ENCODE data around the gene TNFRSF21.
A peak's percentile ranks its signal among the peaks of the same experiment; 100 is the strongest.
"Not testable (repeated sequence)": the region's sequence is repeated elsewhere in the genome, so short reads cannot be mapped to it uniquely, and the experiment has no call there.

The TNFRSF21 gene

GRCh38 chr6:47278545-47278944 lies 31.2 kb downstream of the TNFRSF21 start:
- no peak for DNase-seq

GRCh38 chr6:47277702-47278101 lies 32.0 kb downstream of the TNFRSF21 start:
- no peak for DNase-seq

DNA sequence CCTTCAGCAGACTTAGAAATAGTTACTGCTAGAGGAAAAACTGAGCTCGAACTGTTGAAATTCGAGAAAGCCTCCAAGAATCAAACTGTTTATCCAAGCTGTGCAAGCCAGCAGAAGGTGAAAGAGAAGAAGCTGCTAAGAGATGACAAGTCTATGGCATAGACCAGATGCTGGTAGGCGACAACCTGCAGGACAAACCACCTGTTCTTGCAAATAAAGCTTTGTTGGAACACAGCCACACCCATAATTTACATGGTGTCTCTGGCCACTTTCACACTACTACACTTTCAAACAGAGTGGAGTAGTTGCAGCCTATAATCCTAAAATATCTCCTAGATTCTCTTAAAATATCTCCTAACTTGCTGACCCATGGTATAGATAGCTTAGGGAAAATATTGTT lies 33.3 kb downstream of the TNFRSF21 start:
- no peak for DNase-seq

DNA sequence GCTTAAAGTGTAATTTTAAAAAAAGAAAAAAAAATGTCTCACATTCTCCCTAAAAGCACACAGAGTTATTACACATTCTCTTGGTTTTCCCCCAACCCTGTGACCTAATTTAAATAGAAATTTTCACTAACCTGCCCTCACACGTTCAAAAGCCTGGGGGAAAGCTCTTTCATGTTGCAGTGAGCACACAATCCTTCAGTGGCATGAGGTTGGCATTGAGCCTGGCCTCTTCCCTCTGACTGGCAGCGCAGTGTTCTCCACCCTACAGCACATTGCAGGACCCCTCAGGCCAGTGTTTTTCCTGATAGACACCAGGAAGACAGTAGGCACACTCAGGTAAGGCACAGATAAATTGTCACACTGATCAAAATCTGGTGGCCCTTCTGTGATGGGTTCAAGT lies 34.1 kb downstream of the TNFRSF21 start:
- DNase-seq = no peak

DNA sequence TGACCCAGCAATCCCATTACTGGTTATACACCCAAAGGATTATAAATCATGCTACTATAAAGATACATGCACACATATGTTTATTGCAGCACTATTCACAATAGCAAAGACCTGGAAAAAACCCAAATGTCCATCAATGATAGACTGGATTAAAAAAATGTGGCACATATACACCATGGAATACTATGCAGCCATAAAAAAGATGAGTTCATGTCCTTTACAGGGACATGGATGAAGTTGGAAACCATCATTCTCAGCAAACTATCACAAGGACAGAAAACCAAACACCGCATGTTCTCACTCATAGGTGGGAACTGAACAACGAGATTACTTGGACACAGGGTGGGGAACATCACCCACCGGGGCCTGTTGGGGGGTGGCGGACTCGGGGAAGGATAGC lies 34.6 kb downstream of the TNFRSF21 start:
- not testable (repeated sequence) for DNase-seq

- no peak for DNase-seq
Measured at GRCh38 chr6:47268572-47269187, 41.0 kb downstream of the TNFRSF21 start.

DNA sequence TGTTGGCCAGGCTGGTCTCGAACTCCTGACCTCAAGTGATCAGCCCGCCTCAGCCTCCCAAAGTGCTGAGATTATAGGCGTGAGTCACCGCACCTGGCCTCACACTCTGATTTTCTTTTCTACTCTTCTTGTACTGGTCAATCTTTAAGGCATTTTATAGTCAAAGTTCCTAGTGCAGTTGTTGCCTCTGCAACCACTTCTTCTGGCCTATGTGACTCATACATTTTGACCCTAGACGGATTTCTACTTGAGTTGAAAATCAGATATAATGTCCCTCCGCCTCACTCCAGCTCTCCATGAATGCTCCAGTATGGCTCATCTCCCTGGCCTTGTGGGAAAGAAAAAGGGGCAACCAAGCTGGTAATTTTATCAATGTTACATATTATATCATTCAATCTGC lies 42.4 kb downstream of the TNFRSF21 start:
- no peak for DNase-seq

DNA sequence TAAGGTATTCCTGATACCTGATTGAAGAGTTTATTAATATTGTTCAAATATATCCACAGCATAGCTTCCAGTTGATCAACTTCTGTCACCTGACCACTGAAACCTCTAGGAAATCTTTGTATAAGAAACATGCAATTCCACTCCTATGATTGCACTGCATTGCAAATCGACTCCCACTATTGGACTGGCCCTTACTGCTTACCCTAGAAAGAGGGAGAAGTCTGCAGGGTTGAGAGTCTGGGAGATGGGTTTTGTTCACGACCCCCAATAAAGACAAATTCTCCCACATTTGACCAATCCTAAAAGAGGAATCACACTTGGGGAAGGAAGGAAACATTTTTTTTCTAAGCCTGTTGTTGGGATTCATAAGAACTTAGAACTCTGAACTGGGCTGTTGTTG lies 43.7 kb downstream of the TNFRSF21 start:
- DNase-seq = no peak

DNA sequence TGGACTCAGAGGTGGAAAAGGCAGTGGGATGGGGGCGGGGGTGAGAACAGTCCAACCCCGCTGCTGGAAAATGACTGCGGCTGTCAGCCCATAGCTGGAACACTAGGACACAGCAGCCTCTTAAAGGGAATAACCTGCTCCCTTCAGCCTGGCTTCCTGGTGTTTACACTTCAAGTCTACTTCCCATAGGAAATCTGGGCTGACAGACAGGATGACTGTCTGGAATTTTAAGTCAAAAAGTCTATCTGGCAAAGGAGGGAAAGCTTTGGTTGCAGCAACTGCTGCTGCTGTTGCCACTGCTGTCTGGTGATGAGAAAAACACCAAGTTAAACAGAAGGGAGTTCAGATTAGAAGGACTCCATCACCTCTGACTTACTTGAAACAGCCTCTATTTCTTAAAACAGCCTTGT lies 44.9 kb downstream of the TNFRSF21 start:
- DNase-seq = no peak

- DNase-seq = no peak
Measured at GRCh38 chr6:47263268-47263667, 46.4 kb downstream of the TNFRSF21 start.

GRCh38 chr6:47262231-47262630 lies 47.5 kb downstream of the TNFRSF21 start:
- no peak for DNase-seq

DNA sequence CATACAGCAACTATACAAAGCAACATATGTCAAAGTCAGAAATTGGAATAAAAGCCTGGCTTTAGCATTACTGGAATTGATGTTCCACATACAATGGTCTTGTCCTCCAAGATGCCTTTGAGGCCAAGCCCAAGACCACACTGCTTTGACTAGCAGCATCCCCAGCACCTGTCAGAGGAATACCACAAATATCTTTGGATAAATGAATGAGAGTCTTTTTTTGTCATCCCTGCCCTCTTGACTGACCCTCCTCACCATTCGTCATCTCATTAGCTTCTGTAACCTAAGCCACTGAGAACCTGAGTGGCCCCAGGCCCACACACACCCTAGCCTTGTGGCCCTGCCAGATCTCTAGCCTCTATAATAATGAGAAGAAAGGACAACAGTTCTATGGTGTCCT lies 48.5 kb downstream of the TNFRSF21 start:
- DNase-seq = no peak

DNA sequence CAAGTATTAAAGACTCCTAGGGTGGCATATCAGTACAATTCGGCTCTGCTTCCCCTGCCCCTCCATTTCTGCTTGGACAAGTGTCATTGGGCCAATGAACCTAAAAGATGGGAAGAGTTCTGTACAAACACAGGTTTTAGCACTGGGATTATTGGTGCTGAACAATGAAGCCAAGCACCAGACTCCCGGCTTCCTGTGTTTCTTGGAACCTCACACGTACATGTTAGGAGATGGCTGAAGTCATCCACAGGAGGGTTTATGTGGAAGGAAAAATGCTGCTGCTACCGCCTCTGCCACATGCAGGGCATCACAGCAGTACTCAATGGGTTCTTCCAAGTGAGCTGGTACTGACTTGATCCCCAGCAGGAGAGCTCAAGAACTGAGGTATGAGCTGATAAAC lies 49.7 kb downstream of the TNFRSF21 start:
- DNase-seq = no peak

DNA sequence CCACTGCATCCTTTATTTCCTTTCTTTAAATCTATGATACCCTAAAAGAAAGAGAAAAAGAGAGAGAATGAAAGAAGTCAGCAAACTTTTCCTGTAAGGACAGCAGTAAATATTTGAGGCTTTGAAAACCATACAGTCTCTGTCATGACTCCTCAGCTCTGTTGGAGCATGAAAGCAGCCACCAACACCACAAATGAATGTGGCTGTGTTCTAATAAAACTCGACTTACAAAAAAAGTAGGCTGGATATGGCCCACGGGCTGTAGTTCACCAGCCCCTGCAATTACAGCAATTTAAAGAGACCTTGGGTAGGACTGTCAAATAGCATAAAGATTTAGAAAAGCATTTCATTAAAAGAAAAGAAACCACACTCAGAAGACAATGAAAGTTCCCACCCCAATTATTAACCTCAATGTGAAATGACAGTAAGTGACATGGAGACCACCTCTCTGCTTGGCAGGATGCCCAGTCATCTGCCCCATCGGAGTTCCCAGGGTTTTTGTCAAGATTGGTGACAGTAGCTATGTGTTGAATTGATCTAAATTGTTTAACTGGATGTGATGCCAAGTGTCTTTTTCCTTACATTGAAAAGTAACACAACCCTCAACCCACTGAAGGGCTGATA lies 50.9 kb downstream of the TNFRSF21 start:
- no peak for DNase-seq

GRCh38 chr6:47256981-47257730 lies 52.5 kb downstream of the TNFRSF21 start:
- no peak for DNase-seq

- DNase-seq = no peak
Measured at GRCh38 chr6:47256361-47256760, 53.3 kb downstream of the TNFRSF21 start.

DNA sequence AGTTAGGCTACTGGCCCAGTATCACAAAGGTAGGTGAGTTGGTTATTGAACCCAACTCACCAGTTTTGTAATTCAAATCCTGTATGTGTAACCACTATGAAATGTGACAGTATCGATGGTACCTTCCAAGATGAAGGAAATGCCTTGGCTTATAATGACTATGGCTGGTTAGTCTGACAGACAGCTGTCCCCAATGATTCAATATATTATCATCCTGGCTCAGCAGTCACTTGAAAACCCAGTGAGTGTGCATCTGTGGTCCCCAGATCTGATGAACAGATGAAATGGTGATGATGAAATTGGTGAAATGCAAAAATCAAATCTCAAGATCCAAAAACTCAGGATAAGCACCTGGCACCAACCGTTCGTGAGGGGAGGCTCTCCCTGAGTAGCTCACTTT lies 54.8 kb downstream of the TNFRSF21 start:
- DNase-seq = no peak

- no peak for DNase-seq
Measured at GRCh38 chr6:47254051-47254450, 55.7 kb downstream of the TNFRSF21 start.

DNA sequence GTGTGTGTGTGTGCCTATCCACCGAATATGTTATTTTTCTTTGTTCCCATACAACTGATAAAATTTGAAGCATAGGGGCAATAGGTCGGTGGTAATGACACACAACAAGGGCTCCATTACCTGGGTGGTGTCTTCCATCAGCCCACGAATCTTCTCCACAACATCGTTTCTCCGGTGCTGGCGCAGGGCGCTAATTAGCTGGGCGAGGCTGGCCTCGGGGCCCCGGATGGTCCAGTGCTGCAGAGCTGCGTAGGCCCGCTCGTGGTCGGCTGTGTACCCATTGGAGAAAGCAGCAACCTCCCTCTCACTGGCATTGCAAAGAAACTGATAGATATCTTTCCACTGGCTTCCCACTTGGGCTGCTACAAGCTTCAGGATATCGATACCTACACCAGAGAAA lies 56.6 kb downstream of the TNFRSF21 start:
- no peak for DNase-seq

DNA sequence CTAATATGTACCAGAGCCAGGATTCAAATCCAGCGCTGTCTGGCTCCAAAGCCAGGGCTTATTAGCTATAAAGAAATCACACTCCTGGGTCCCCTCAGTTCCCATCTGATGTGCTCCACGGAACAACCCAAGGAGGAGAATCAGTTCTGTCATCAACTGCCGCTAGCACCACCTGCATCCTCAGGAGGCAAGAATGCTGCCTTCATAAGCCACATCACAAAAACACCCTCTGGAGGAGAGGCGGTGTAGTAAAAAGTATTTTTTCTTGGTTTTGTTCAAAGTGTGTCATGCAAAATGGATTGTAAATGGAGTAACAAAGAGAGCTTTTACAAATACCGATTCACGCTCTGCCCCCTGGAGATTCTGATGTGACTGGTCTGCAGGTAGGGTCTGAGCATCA lies 57.1 kb downstream of the TNFRSF21 start:
- peak in 1 of 6 experiments; percentile 8 for DNase-seq

DNA sequence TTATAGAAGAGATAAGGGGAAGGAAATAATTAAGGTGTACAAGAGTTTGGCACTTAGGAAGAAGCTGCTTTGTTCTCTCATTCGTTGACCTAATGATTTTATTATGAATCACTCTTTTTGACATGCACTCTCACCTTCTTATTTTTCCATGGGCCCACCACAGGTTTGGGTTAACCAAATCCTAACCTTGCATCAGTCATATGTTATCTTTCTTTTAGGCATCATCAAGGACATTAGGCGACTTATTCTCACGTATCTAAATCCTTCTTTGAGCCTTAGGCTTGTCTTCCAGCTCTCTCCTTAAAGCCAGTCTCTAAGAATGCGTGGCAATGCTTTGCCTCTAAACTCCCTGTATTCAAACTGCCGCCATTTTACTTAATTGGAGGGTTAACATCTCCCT lies 58.3 kb downstream of the TNFRSF21 start:
- no peak for DNase-seq

- DNase-seq = no peak
Measured at GRCh38 chr6:47250302-47250701, 59.4 kb downstream of the TNFRSF21 start.

DNA sequence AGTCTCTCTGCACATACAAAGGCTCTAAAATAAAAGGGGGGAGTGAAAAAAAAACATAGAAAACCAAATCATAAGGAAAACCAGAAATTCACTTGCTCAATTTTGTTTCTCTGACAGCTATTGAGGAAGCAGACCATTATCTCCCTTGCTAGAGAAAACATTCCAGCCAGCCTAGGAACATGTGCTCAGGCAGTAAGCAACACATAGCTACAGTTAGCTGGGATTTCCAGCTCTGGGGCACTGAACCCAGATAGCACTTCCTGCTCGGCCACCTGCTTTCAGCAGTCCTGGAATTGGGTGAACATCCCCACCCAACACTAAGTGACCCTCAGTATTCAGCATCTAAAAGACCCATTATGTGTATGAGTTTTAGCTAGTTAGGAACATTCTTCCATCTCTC lies 61.3 kb downstream of the TNFRSF21 start:
- no peak for DNase-seq

DNA sequence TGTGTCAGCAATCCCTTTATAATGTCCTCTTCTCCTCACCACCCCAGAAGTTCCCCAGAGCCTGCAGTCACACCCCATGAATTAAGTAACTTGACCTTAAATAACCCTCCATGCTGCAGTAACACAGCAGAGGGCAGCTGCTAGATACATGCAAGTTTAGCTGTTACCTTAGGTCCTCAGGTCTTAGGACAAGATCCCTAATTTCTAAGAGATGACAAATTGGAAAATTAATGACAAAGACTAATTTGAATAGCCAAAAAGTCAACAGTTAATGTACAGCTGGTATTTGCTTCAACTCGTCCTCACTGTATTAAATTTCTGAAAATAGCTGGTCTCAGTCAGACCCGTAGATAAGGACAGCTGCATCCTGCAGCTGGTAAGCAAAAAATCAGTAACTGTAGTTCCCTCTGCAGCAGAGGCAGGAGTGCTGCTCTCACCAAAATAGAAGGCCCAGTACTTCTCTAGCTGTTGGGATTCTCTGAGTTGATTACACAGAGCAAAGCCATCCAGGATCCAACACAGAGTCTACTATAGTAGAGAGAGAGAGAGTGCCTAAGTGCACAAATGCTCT lies 62.4 kb downstream of the TNFRSF21 start:
- DNase-seq = no peak

Data from stimulated activated naive CD4-positive, alpha-beta T cell (primary cell).